Mucosa of gallbladder (tissue), 1 donor: ENCODE results near the gene RNF149. TPM values are rescaled to one million over a fixed set of nuclear protein-coding genes. Genes with fewer than 3 reads are reported as not detected.
"Not testable (repeated sequence)": the region's sequence is repeated elsewhere in the genome, so short reads cannot be mapped to it uniquely, and the experiment has no call there.

ENCODE experiments used
- DNase-seq: peaks from one replicate; pipeline ENCODE4 v3.0.0-alpha.2; 2020; ENCODE audit warnings: low spot score
- total RNA-seq: library from RNA; stranded (reverse); gene quantifications from one replicate; pipeline ENCODE4 v1.2.1, GENCODE V29; 2021
- donor health status: DM: no; HTN: no; CAD: no.

The RNF149 gene
- 54.9 TPM for total RNA-seq

GRCh38 chr2:101308432-101309210 lies at the start of gene RNF149:
Gene RNF149, minus strand, starts transcription at chr2:101308701. Its CDS starts 113 bp downstream, at chr2:101308588.
- DNase-seq: peak; percentile 94

DNA sequence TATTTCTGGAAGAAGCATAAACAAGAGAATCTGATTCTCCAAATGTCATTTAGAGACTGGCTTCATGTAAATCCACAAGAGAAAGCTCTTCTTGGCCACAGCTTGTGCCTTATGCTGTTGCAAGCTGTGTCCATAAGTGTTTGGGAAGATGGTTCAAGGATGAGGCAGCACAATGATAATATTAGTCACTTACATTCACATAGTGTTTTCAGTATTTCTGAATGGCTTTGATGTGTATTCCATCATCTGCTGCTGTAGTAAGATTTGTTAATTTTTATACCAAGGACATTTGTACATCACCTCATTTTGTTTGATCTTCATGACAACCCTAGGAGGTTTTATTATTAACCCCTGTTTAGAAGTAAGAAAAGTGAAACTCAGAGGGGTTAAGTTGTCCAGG lies 48.9 kb upstream of the RNF149 start:
- no peak for DNase-seq

DNA sequence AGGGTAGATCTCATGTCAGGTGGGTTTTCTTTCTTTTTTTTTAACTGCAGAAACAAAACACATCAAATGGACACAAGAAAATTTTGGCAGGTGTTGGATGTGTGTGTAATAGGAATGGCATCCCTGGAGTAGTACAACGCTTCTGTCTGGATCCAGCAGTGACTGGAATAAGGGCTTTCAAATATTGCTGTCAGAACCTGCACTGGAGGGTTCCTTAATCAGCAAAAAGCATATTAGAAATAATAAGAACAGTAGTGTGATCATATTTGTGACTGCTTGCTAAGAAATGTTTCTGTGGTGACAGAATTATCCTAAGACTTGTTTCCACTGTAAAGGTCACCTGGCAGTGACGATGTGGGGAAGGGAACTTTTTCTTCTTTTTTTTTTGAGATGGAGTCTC lies 48.0 kb upstream of the RNF149 start:
- DNase-seq: no peak

- DNase-seq: no peak
Measured at GRCh38 chr2:101356055-101356454, 47.6 kb upstream of the RNF149 start.

GRCh38 chr2:101355401-101356054 lies 47.0 kb upstream of the RNF149 start:
- no peak for DNase-seq

DNA sequence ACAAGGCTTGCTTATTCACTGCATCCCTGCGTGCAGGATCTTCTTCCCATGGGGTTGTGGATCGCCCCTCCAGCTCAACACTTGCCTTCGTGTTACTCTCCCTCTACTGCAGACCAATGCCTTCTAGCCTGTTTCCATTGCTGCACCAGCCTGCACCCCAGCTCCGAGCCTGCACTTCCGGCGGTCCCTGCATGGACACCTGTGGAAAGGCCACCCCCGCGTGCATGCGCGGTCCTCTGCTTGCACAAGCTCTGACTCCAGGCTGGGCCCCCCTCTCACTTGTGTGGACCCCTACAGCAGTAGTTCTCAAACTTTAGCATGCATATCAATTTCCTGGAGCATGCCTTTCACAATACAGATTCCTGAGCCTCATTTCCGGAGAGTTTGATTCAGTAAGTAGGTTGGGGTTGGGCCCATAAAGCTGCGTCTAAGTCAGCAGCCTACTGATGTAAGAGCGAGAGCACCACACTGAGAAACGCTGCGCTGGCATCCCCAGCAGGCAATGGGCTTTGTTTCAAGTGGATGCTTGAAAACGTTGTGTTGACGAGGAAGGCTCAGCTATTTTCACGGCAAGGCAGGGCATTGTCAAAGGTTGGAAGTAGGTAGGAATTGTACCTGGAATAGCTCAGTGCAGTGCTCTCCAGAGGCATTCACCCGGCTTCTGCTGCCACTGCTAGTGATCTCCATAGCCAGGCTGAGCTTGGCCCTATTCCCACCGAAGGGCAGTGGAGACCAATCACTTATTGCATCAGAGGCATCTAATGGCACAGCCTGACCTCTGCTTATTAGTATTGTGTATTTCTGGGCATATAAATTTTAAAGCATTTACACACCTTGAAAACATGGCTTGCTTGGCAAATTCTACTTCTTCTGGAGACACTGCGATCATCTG lies 46.2 kb upstream of the RNF149 start:
- no peak for DNase-seq

- not testable (repeated sequence) for DNase-seq
Measured at GRCh38 chr2:101352631-101353030, 44.1 kb upstream of the RNF149 start.

GRCh38 chr2:101351207-101351606 lies 42.7 kb upstream of the RNF149 start:
- DNase-seq: no peak

GRCh38 chr2:101349893-101350662 lies 41.6 kb upstream of the RNF149 start:
- DNase-seq: no peak

- peak; percentile 52 for DNase-seq
Measured at GRCh38 chr2:101348883-101349282, 40.4 kb upstream of the RNF149 start.

GRCh38 chr2:101346909-101347308 lies 38.4 kb upstream of the RNF149 start:
- DNase-seq: no peak

- DNase-seq: no peak
Measured at GRCh38 chr2:101344137-101344536, 35.6 kb upstream of the RNF149 start.

- DNase-seq: no peak
Measured at GRCh38 chr2:101342625-101343008, 34.1 kb upstream of the RNF149 start.

- DNase-seq: peak; percentile 69
Measured at GRCh38 chr2:101341901-101342624, 33.6 kb upstream of the RNF149 start.

DNA sequence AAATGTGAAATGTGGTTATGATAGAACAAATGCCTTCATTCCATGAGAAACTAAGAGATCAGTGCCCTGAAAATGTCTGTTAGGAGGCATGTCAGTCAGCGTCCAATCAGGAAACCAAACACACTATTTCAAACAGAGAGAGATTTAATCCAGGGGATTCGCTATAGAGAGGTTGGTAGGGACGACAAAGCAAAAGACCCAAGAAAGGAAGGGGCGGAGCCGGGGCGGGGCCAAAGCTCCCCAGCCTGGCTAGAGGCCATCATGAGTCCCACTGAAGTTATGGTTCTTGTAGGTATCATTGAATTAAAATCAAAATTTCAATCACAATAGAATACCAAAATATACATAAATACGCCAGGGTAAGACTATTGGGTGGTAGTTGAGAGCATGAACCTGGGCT lies 32.9 kb upstream of the RNF149 start:
- DNase-seq: no peak

DNA sequence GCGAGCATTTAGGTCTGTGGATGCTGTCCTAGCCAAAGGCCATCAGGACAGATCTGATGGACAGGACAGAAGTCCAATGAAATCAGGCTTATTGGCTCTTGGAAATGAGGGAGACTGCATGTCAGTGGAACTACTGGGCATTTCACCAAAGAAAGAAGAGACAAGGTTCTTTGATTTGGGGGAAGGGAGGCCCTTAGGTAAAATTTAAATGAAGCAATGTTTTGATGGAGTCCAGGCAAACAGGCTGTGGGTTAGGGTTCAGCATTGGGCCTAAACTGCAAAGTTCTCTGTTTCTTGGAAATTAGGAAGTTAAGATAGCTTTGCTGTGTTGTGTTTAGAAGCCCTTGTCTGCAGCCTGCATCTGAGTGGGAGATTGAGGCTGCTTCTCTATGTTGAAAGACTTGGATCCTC lies 31.6 kb upstream of the RNF149 start:
- DNase-seq: no peak

GRCh38 chr2:101339266-101339880 lies 30.9 kb upstream of the RNF149 start:
- DNase-seq: no peak

DNA sequence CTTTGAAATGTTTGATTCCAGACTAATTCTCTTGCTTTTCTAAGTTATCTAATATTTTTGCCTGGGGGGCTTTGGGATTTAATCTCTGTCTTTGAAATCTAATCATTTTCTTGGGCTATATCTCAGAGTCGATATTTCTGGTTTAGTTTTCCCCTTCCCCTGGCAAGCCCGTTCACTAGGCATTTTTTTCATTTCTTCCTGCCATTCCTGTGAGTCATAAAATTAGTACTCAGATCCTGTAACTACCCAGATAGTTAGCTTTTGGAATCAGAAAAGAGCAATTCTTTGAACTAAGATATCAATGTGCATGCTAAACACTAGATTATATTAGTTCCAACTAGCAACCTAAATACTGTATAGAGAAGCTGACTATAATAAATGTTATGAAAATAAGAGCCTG lies 29.4 kb upstream of the RNF149 start:
- DNase-seq: no peak

GRCh38 chr2:101332885-101333766 lies 24.6 kb upstream of the RNF149 start:
- no peak for DNase-seq
